Endometrial microvascular endothelial cells (primary cell): Measurements from ENCODE around the gene SCFD1. TPM values are rescaled to one million over a fixed set of nuclear protein-coding genes. Genes with fewer than 3 reads are reported as not detected.
"Not testable (repeated sequence)": the region's sequence is repeated elsewhere in the genome, so short reads cannot be mapped to it uniquely, and the experiment has no call there.

Experiments
- in situ Hi-C: cut with HindIII; loops from 2 replicates; pipeline ENCODE4 v1.10.0; 2017; ENCODE audit warnings: low sequenced_read_pairs, low pct_unique_long_range_greater_than_20kb; ENCODE audit errors: inconsistent ontology term
- total RNA-seq: library from RNA; depleted of rRNA; stranded (reverse); fragments of >200 nt; gene quantifications from one replicate; pipeline ENCODE4 v1.2.3, GENCODE V29; 2015; ENCODE audit errors: inconsistent ontology term

SCFD1 gene
- total RNA-seq, 1 donor from 2014 or later, result 57.8 TPM

GRCh38 chr14:30607156-30607780 lies 14.9 kb upstream of the SCFD1 start:
- in situ Hi-C loops, result no loop called here

- in situ Hi-C loops, result no loop called here
Observed at GRCh38 chr14:30608533-30609006, 13.5 kb upstream of the SCFD1 start.

- in situ Hi-C loops, result no loop called here
Observed at GRCh38 chr14:30610787-30611343, 11.3 kb upstream of the SCFD1 start.

- in situ Hi-C loops, result no loop called here
Observed at GRCh38 chr14:30614155-30614554, 8.0 kb upstream of the SCFD1 start.

DNA sequence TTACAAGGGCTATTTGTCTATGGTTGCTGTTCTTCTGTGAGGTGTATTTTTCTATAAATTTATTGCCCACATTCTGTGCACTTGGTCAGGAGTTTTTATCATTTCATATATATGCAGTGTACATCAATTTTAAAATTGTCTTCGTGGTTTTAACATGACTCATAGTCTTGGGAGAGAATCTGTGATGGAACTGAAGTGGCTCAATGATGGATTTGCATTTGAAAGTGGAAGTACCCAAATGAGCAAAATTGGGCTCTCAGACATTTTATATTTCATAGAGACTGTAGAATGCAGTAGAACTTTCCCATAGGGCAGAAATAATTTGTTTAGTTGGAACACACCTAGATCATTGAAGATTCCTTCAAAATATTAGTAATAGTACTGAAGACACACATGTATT lies 1.9 kb upstream of the SCFD1 start:
- in situ Hi-C loops, result no loop called here

DNA sequence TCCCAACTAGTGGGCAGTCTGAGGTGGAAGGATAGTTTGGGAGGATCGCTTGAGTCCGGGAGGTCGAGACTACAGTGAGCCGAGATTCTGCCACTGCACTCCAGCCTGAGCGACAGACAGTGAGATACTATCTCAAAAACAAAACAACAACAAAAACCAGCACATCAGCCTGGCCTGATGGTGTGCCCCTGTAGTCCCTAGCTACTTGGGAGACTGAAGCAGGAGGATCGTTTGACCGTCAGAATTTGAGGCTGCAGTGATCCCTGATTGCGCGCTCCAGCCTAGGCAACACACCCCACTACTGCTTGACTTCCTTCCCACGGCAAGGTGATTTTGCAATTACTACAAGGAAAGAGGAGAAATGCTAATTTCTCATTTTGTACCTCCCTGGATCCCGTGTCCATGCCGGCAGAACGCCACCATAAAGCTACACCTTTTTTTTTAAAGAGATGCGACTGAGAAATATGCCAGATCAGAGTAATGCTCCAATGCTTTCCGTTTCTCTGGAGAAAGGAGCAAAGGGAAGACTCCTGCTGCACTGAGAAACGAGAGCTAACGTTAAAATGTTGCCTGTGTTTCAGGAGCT lies 672 bp upstream of the SCFD1 start:
- in situ Hi-C loops, result no loop called here

- in situ Hi-C loops, result no loop called here
Observed at GRCh38 chr14:30623412-30624131, 1.5 kb downstream of the SCFD1 start.

DNA sequence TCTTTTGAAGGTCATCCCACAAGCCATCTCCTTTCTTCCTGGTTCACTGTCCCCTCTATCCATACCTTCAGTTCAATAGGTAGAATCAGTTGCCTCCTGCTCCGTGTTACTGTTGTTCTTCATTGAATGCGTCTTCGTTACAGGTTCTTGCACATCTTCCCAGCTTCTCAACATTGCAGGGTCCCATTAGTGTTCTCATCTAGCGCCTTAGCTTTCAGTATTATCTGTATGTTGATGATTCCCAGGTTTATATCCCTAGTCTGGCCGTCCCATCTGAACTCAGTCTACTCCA lies 2.0 kb downstream of the SCFD1 start:
- in situ Hi-C loops, result no loop called here

DNA sequence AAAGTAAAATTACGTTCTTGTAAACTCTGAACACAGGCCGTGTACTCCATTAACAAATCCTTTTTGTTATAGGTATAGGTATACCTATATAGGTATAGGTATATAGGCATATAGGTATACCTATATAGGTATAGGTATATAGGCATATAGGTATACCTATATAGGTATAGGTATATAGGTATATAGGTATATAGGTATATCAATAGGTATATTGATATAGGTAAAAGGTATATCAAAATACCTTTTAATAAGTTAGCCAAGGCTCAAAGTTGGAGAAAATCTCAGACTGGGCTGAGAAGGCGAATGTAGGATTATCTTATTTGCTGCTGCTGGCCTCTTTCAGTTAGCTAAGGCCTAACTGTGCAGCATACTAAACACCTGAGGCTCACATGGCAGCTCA lies 3.4 kb downstream of the SCFD1 start:
- in situ Hi-C loops, result no loop called here

- in situ Hi-C loops, result not testable (repeated sequence)
Observed at GRCh38 chr14:30629432-30629831, 7.3 kb downstream of the SCFD1 start.

DNA sequence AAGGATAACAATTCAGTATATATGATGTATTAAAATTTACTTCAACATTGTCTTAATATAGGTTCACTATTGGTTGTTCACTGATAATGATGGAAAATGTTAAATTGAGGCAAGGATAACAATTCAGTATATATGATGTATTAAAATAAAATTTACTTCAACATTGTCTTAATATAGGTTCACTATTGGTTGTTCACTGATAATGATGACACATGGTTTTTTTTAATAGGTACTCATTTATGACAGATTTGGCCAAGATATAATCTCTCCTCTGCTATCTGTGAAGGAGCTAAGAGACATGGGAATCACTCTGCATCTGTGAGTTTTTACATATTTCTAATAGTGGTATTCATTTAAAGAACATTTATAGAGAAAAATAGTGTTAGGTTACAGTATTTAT lies 8.1 kb downstream of the SCFD1 start:
- in situ Hi-C loops, result no loop called here

- in situ Hi-C loops, result no loop called here
Observed at GRCh38 chr14:30632730-30633129, 10.6 kb downstream of the SCFD1 start.

DNA sequence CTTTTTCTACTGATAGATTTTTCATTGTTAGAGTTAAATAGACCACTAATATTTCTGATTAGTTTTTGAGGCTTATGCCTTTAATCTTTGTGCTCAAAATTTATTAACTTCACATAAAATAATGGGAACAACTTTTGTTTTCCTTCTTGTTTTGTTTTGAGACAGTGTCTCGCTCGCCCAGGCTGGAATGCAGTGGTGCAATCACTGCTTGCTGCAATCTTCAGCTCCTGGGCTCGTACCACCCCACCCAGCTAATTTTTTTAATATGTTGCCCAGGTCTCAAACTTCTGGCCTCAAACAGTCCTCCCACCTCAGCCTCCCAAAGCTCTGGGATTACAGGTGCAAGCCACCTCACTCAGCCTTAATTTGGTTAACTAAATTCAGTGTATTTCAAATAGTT lies 16.8 kb downstream of the SCFD1 start:
- in situ Hi-C loops, result no loop called here

DNA sequence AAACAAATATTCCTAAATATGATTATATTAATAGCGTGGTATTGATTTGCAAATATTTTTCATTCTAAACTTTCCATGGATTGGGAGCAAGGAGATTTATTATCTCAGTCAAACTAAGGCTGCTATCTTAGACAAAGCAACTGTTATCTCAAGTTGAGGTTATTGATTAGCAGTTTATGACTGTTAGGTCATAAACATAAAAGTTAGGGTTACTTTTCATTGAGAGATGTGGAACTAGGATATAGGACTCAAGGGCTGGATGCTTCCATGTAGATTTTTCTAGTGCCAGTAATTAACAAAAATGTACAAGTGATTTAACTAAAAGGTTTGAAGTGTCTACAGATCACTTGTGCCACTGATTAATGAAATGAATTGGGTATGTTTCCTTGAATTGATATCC lies 19.1 kb downstream of the SCFD1 start:
- in situ Hi-C loops, result no loop called here

- in situ Hi-C loops, result not testable (repeated sequence)
Observed at GRCh38 chr14:30644462-30644861, 22.3 kb downstream of the SCFD1 start.

GRCh38 chr14:30645600-30645999 lies 23.5 kb downstream of the SCFD1 start:
- in situ Hi-C loops, result no loop called here

DNA sequence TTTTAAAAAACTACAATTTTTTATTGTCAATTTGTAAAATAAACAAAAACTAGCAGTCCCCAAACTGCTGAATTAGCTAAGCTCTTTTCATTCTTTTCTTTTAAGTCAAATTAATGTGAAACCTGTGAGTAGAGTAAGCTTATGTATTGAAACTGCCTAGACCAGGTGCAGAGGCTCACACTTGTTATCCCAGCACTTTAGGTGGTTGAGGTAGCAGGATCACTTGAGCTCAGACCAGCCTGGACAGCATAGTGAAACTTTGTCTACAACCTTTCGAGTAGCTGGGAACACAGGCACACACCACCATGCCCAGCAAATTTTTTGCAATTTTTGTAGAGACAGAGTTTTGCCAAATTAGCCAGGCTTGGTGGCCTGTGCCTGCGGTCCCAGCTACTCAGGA lies 26.4 kb downstream of the SCFD1 start:
- in situ Hi-C loops, result no loop called here

DNA sequence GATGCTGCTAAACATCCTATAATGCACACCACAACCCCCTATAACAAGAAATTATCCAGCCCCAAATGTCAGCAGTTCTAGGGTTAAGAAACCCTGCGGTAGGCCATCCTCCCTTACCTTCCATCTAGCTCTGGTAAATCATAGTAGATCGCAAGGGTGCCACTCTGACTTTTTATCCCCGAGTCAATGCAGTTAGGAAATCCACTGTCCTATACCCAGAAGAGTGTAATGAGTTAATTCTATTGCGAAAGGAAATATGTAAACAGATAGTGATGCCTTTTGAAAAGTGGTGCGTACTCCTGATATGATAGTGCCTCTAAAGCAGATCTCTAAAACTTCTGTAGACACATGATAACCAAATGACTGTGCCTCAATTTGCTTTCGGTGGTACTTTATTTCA lies 29.8 kb downstream of the SCFD1 start:
- in situ Hi-C loops, result no loop called here

- in situ Hi-C loops, result no loop called here
Observed at GRCh38 chr14:30655124-30655523, 33.0 kb downstream of the SCFD1 start.

GRCh38 chr14:30655658-30656057 lies 33.5 kb downstream of the SCFD1 start:
- in situ Hi-C loops, result no loop called here
